ENCODE data around the gene STX4.

STX4 gene

GRCh38 chr16:31050280-31051030 is 17.1 kb downstream of the STX4 start:
- Histone ChIP-seq H3K9me3 (ENCODE audit: control insufficient read depth, insufficient read depth, low read length) (no peaks in the 10 kb centered on the region), H3K9ac (ENCODE audit: low read depth, low read length) (no peak overlapping the region), H3K4me3 (ENCODE audit: low read depth, low read length) (no peak overlapping the region), H3K4me1 (ENCODE audit: control insufficient read depth, insufficient read depth, low read length) (peaks cover 4% of the 10 kb centered on the region; the same call in 1 of the 2 replicates), H3K36me3 (ENCODE audit: control insufficient read depth, insufficient read depth, low read length) (no peaks in the 10 kb centered on the region), H3K27me3 (ENCODE audit: control insufficient read depth, insufficient read depth, low read length) (no peaks in the 10 kb centered on the region), H3K27ac (ENCODE audit: low read depth, low read length) (no peak overlapping the region)

- Histone ChIP-seq H3K27me3 (ENCODE audit: control insufficient read depth, insufficient read depth, low read length) (no peaks in the 10 kb centered on the region), H3K9me3 (ENCODE audit: control insufficient read depth, insufficient read depth, low read length) (no peaks in the 10 kb centered on the region), H3K27ac (ENCODE audit: low read depth, low read length) (no peak overlapping the region), H3K4me3 (ENCODE audit: low read depth, low read length) (no peak overlapping the region), H3K36me3 (ENCODE audit: control insufficient read depth, insufficient read depth, low read length) (no peaks in the 10 kb centered on the region), H3K9ac (ENCODE audit: low read depth, low read length) (no peak overlapping the region), H3K4me1 (ENCODE audit: control insufficient read depth, insufficient read depth, low read length) (peaks cover 4% of the 10 kb centered on the region; the same call in 1 of the 2 replicates)
These were observed 18.8 kb downstream of the STX4 start for GRCh38 chr16:31052114-31052513.

GRCh38 chr16:31055613-31056012 is 22.3 kb downstream of the STX4 start:
- no peak overlapping the region for H3K4me3 ChIP-seq (ENCODE audit: low read depth, low read length)
- no peaks in the 10 kb centered on the region for H3K9me3 ChIP-seq (ENCODE audit: control insufficient read depth, insufficient read depth, low read length)
- peaks cover 5% of the 10 kb centered on the region for H3K36me3 ChIP-seq (ENCODE audit: control insufficient read depth, insufficient read depth, low read length)
- H3K4me1 ChIP-seq (ENCODE audit: control insufficient read depth, insufficient read depth, low read length): no peaks in the 10 kb centered on the region
- no peaks in the 10 kb centered on the region for H3K27me3 ChIP-seq (ENCODE audit: control insufficient read depth, insufficient read depth, low read length)
- H3K9ac ChIP-seq (ENCODE audit: low read depth, low read length): no peak overlapping the region
- H3K27ac ChIP-seq (ENCODE audit: low read depth, low read length): no peak overlapping the region

GRCh38 chr16:31061126-31061812 is 27.9 kb downstream of the STX4 start:
- H3K4me3 ChIP-seq (ENCODE audit: low read depth, low read length): no peak overlapping the region
- peaks cover 38% of the 10 kb centered on the region for H3K36me3 ChIP-seq (ENCODE audit: control insufficient read depth, insufficient read depth, low read length)
- H3K4me1 ChIP-seq (ENCODE audit: control insufficient read depth, insufficient read depth, low read length): no peaks in the 10 kb centered on the region
- no peak overlapping the region for H3K27ac ChIP-seq (ENCODE audit: low read depth, low read length)
- no peaks in the 10 kb centered on the region for H3K27me3 ChIP-seq (ENCODE audit: control insufficient read depth, insufficient read depth, low read length)
- no peaks in the 10 kb centered on the region for H3K9me3 ChIP-seq (ENCODE audit: control insufficient read depth, insufficient read depth, low read length)
- H3K9ac ChIP-seq (ENCODE audit: low read depth, low read length): no peak overlapping the region

GRCh38 chr16:31061813-31062440 is 28.6 kb downstream of the STX4 start:
- H3K9me3 ChIP-seq (ENCODE audit: control insufficient read depth, insufficient read depth, low read length): no peaks in the 10 kb centered on the region
- H3K4me1 ChIP-seq (ENCODE audit: control insufficient read depth, insufficient read depth, low read length): no peaks in the 10 kb centered on the region
- no peak overlapping the region for H3K27ac ChIP-seq (ENCODE audit: low read depth, low read length)
- peaks cover 38% of the 10 kb centered on the region for H3K36me3 ChIP-seq (ENCODE audit: control insufficient read depth, insufficient read depth, low read length)
- H3K9ac ChIP-seq (ENCODE audit: low read depth, low read length): no peak overlapping the region
- no peak overlapping the region for H3K4me3 ChIP-seq (ENCODE audit: low read depth, low read length)
- H3K27me3 ChIP-seq (ENCODE audit: control insufficient read depth, insufficient read depth, low read length): no peaks in the 10 kb centered on the region

GRCh38 chr16:31063495-31063842 is 30.1 kb downstream of the STX4 start:
- peaks cover 38% of the 10 kb centered on the region for H3K36me3 ChIP-seq (ENCODE audit: control insufficient read depth, insufficient read depth, low read length)
- H3K27ac ChIP-seq (ENCODE audit: low read depth, low read length): no peak overlapping the region
- no peaks in the 10 kb centered on the region for H3K27me3 ChIP-seq (ENCODE audit: control insufficient read depth, insufficient read depth, low read length)
- H3K4me1 ChIP-seq (ENCODE audit: control insufficient read depth, insufficient read depth, low read length): no peaks in the 10 kb centered on the region
- no peak overlapping the region for H3K9ac ChIP-seq (ENCODE audit: low read depth, low read length)
- H3K9me3 ChIP-seq (ENCODE audit: control insufficient read depth, insufficient read depth, low read length): no peaks in the 10 kb centered on the region
- no peak overlapping the region for H3K4me3 ChIP-seq (ENCODE audit: low read depth, low read length)

- Histone ChIP-seq H3K9ac (ENCODE audit: low read depth, low read length) (no peak overlapping the region), H3K9me3 (ENCODE audit: control insufficient read depth, insufficient read depth, low read length) (no peaks in the 10 kb centered on the region), H3K36me3 (ENCODE audit: control insufficient read depth, insufficient read depth, low read length) (peaks cover 38% of the 10 kb centered on the region), H3K4me3 (ENCODE audit: low read depth, low read length) (no peak overlapping the region), H3K27ac (ENCODE audit: low read depth, low read length) (no peak overlapping the region), H3K27me3 (ENCODE audit: control insufficient read depth, insufficient read depth, low read length) (no peaks in the 10 kb centered on the region), H3K4me1 (ENCODE audit: control insufficient read depth, insufficient read depth, low read length) (no peaks in the 10 kb centered on the region)
These were observed 30.7 kb downstream of the STX4 start for GRCh38 chr16:31063843-31064611.

- Histone ChIP-seq H3K36me3 (ENCODE audit: control insufficient read depth, insufficient read depth, low read length) (peaks cover 38% of the 10 kb centered on the region), H3K4me1 (ENCODE audit: control insufficient read depth, insufficient read depth, low read length) (no peaks in the 10 kb centered on the region), H3K9ac (ENCODE audit: low read depth, low read length) (no peak overlapping the region), H3K4me3 (ENCODE audit: low read depth, low read length) (no peak overlapping the region), H3K27ac (ENCODE audit: low read depth, low read length) (no peak overlapping the region), H3K9me3 (ENCODE audit: control insufficient read depth, insufficient read depth, low read length) (no peaks in the 10 kb centered on the region), H3K27me3 (ENCODE audit: control insufficient read depth, insufficient read depth, low read length) (no peaks in the 10 kb centered on the region)
These were observed 31.6 kb downstream of the STX4 start for GRCh38 chr16:31064882-31065461.

GRCh38 chr16:31067342-31067741 is 34.0 kb downstream of the STX4 start:
- Histone ChIP-seq H3K27ac (ENCODE audit: low read depth, low read length) (no peak overlapping the region), H3K27me3 (ENCODE audit: control insufficient read depth, insufficient read depth, low read length) (no peaks in the 10 kb centered on the region), H3K36me3 (ENCODE audit: control insufficient read depth, insufficient read depth, low read length) (peaks cover 17% of the 10 kb centered on the region), H3K4me3 (ENCODE audit: low read depth, low read length) (no peak overlapping the region), H3K9ac (ENCODE audit: low read depth, low read length) (no peak overlapping the region), H3K9me3 (ENCODE audit: control insufficient read depth, insufficient read depth, low read length) (no peaks in the 10 kb centered on the region), H3K4me1 (ENCODE audit: control insufficient read depth, insufficient read depth, low read length) (peaks cover 6% of the 10 kb centered on the region; the same call in 1 of the 2 replicates)

GRCh38 chr16:31071861-31072260 is 38.5 kb downstream of the STX4 start:
- Histone ChIP-seq H3K9ac (ENCODE audit: low read depth, low read length) (peak overlapping the region; percentile 73; the same call in 1 of the 2 replicates), H3K9me3 (ENCODE audit: control insufficient read depth, insufficient read depth, low read length) (no peaks in the 10 kb centered on the region), H3K27me3 (ENCODE audit: control insufficient read depth, insufficient read depth, low read length) (no peaks in the 10 kb centered on the region), H3K4me3 (ENCODE audit: low read depth, low read length) (peak overlapping the region; percentile 79), H3K36me3 (ENCODE audit: control insufficient read depth, insufficient read depth, low read length) (peaks cover 12% of the 10 kb centered on the region), H3K4me1 (ENCODE audit: control insufficient read depth, insufficient read depth, low read length) (peaks cover 6% of the 10 kb centered on the region; the same call in 1 of the 2 replicates), H3K27ac (ENCODE audit: low read depth, low read length) (no peak overlapping the region)
